Measurements from ENCODE around the gene VSIG10. TPM values are rescaled to one million over a fixed set of nuclear protein-coding genes. Genes with fewer than 3 reads are reported as not detected.

VSIG10 gene
- total and polyA plus RNA-seq, 2 of the 13 experiments (the other 11 are each of a cell fraction or from before 2014, with no cell fraction given) = 25.6 to 42.5 TPM

DNA sequence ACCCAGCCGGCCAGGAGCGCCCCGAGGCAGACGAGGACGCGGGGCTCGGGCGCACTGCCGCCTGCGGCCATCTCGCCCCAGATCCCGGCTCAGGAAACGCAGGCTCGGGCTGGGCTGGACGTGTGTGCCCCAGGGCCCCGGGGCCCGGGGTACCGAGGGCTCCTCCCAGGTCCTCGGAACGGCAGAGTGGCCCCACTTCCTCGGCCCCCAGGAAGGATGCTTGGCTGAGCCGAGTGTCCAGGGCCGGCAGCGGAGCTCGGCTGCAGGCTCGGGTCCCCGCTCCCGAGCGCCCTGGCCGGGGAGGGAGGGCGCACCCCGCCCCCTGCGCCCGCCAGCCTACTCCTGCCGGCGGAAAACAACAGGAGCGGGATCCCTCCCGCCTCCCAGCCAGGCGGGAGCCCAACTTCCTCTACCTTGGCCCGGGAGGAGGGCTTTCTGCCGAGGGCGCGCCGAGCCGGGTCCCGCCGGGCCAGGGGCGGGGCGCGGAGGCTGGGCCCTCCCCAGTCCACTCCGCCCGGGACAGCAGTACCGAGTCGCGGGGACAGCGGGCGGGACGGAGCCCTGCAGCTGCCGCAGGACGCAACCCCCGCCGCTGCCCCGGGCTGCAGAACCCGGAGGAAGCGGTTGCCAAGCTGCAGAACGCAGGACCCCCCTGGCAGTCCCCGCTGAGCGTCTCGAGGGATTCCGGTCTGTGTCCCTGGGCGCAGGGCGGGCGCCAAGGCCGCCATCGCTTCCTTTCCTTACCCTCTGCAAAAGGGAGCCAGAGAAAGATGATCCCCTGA is at the start of gene VSIG10 (continued):
- TF ChIP-seq, protein P1, sequence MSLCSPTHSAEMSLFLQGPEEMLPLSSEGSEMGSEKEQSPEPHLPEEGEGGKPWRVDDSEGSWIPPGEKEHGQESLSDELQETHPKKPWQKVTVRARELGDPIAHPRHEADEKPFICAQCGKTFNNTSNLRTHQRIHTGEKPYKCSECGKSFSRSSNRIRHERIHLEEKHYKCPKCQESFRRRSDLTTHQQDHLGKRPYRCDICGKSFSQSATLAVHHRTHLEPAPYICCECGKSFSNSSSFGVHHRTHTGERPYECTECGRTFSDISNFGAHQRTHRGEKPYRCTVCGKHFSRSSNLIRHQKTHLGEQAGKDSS (CRISPR knock-in tag; IDR thresholded peaks at IDR 0.05; ENCODE audit: borderline replicate concordance, low read depth) = no peak
- TF ChIP-seq, protein P2, sequence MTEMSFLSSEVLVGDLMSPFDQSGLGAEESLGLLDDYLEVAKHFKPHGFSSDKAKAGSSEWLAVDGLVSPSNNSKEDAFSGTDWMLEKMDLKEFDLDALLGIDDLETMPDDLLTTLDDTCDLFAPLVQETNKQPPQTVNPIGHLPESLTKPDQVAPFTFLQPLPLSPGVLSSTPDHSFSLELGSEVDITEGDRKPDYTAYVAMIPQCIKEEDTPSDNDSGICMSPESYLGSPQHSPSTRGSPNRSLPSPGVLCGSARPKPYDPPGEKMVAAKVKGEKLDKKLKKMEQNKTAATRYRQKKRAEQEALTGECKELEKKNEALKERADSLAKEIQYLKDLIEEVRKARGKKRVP (CRISPR knock-in tag; IDR thresholded peaks at IDR 0.05) = peak in 1 of 2 experiments; percentile 58; a peak in 1 of 4 replicates
- TF ChIP-seq ZNF34 (CRISPR knock-in tag; IDR thresholded peaks at IDR 0.05; ENCODE audit: borderline replicate concordance) (no peak), SMAD3 (CRISPR knock-in tag; IDR thresholded peaks at IDR 0.05) (no peak), SOX6 (IDR thresholded peaks at IDR 0.05) (no peak), SOX6 (CRISPR knock-in tag; IDR thresholded peaks at IDR 0.05) (no peak), FLYWCH1 (CRISPR knock-in tag; IDR thresholded peaks at IDR 0.05) (no peak), HNRNPL (IDR thresholded peaks at IDR 0.05; ENCODE audit: low read depth, low read length) (no peak), ZNF614 (CRISPR knock-in tag; IDR thresholded peaks at IDR 0.05; ENCODE audit: borderline replicate concordance) (no peak), NFYB (CRISPR knock-in tag; IDR thresholded peaks at IDR 0.05) (no peak), MZF1 (CRISPR knock-in tag; IDR thresholded peaks at IDR 0.05; ENCODE audit: borderline replicate concordance) (no peak), HDAC6 (IDR thresholded peaks at IDR 0.05; ENCODE audit: low read depth, low read length) (no peak), ZNF7 (CRISPR knock-in tag; IDR thresholded peaks at IDR 0.05) (no peak), SATB2 (CRISPR knock-in tag; IDR thresholded peaks at IDR 0.05) (no peak), SAP130 (CRISPR knock-in tag; IDR thresholded peaks at IDR 0.05; ENCODE audit: low read depth) (peak; percentile 82), SSRP1 (CRISPR knock-in tag; IDR thresholded peaks at IDR 0.05) (no peak), ZNF260 (CRISPR knock-in tag; IDR thresholded peaks at IDR 0.05; ENCODE audit: borderline replicate concordance, low read depth) (no peak), ZC3H4 (CRISPR knock-in tag; IDR thresholded peaks at IDR 0.05; ENCODE audit: borderline replicate concordance) (no peak), ZNF746 (CRISPR knock-in tag; IDR thresholded peaks at IDR 0.05) (peak; percentile 88; the same call in 1 of the 2 replicates), BORCS8-MEF2B (CRISPR knock-in tag; IDR thresholded peaks at IDR 0.05) (peak; percentile 53; the same call in 1 of the 2 replicates), IKZF1 (IDR thresholded peaks at IDR 0.05) (no peak), MXD4 (CRISPR knock-in tag; IDR thresholded peaks at IDR 0.05) (peak; percentile 55; the same call in 1 of the 2 replicates), KMT2B (CRISPR knock-in tag; IDR thresholded peaks at IDR 0.05) (no peak; the same call in 1 of the 2 replicates)
- TF ChIP-seq, protein P3, sequence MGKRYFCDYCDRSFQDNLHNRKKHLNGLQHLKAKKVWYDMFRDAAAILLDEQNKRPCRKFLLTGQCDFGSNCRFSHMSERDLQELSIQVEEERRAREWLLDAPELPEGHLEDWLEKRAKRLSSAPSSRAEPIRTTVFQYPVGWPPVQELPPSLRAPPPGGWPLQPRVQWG (CRISPR knock-in tag; IDR thresholded peaks at IDR 0.05; ENCODE audit: borderline replicate concordance, low read depth) = no peak
- TF ChIP-seq, protein P4, sequence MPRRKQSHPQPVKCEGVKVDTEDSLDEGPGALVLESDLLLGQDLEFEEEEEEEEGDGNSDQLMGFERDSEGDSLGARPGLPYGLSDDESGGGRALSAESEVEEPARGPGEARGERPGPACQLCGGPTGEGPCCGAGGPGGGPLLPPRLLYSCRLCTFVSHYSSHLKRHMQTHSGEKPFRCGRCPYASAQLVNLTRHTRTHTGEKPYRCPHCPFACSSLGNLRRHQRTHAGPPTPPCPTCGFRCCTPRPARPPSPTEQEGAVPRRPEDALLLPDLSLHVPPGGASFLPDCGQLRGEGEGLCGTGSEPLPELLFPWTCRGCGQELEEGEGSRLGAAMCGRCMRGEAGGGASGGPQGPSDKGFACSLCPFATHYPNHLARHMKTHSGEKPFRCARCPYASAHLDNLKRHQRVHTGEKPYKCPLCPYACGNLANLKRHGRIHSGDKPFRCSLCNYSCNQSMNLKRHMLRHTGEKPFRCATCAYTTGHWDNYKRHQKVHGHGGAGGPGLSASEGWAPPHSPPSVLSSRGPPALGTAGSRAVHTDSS (CRISPR knock-in tag; conservative IDR thresholded peaks at IDR 0.05) = 0 out of 2 replicates have a peak, but pooled peaks have one; percentile 60
- TF ChIP-seq, protein P5, sequence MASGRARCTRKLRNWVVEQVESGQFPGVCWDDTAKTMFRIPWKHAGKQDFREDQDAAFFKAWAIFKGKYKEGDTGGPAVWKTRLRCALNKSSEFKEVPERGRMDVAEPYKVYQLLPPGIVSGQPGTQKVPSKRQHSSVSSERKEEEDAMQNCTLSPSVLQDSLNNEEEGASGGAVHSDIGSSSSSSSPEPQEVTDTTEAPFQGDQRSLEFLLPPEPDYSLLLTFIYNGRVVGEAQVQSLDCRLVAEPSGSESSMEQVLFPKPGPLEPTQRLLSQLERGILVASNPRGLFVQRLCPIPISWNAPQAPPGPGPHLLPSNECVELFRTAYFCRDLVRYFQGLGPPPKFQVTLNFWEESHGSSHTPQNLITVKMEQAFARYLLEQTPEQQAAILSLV (CRISPR knock-in tag; IDR thresholded peaks at IDR 0.05; ENCODE audit: borderline replicate concordance) = no peak
